HepG2 (cell line): Measurements from ENCODE around the gene PAXX. TPM values are rescaled to one million over a fixed set of nuclear protein-coding genes. Genes with fewer than 3 reads are reported as not detected.

Experiments used
- CBX5 ChIP-seq: sonication (generic); formaldehyde crosslinking; IDR thresholded peaks from 2 replicates; pipeline ENCODE4 v1.4.0; 2020; ENCODE audit warnings: missing genetic modification reagents, borderline replicate concordance
- CEBPG ChIP-seq: IDR thresholded peaks from 2 replicates; pipeline ENCODE4 v1.6.1; 2016
- GLI4 ChIP-seq: sonication (generic); formaldehyde crosslinking; IDR thresholded peaks from 2 replicates; pipeline ENCODE4 v1.5.1; 2020; ENCODE audit warnings: missing genetic modification reagents, mild to moderate bottlenecking, moderate library complexity, borderline replicate concordance
- KDM3A ChIP-seq: IDR thresholded peaks from 2 replicates; pipeline ENCODE4 v1.6.1; 2018; ENCODE audit warnings: low read depth, missing compliant biosample characterization
- KIAA2018 ChIP-seq: sonication (generic); formaldehyde crosslinking; IDR thresholded peaks from 2 replicates; pipeline ENCODE4 v1.5.0; 2020; ENCODE audit warnings: mild to moderate bottlenecking, missing genetic modification reagents, borderline replicate concordance
- LCORL ChIP-seq, 2 experiments: fragments of 450-650 bp in 1 of 2; sonication (generic) in 1 of 2; formaldehyde crosslinking in 1 of 2; IDR thresholded peaks; 2 replicates each; pipeline versions ENCODE4 v1.5.0 to v1.6.1; 2017 to 2020; ENCODE audit warnings: antibody characterized with exemption in 1 of 2, missing genetic modification reagents in 1 of 2
- SIX1 ChIP-seq: sonication (generic); formaldehyde crosslinking; IDR thresholded peaks from 2 replicates; pipeline ENCODE4 v1.4.0; 2020; ENCODE audit warnings: missing genetic modification reagents, borderline replicate concordance
- SMAD1 ChIP-seq: sonication (generic); formaldehyde crosslinking; IDR thresholded peaks from 2 replicates; pipeline ENCODE4 v1.4.0; 2020; ENCODE audit warnings: missing genetic modification reagents, low read depth, mild to moderate bottlenecking, borderline replicate concordance
- SOX6 ChIP-seq, 2 experiments: fragments of 450-650 bp in 1 of 2; sonication (generic) in 1 of 2; formaldehyde crosslinking in 1 of 2; IDR thresholded peaks; 2 replicates each; pipeline versions ENCODE4 v1.4.0 to v1.6.1; 2017 to 2020; ENCODE audit warnings: antibody characterized with exemption in 1 of 2, mild to moderate bottlenecking in 1 of 2, missing genetic modification reagents in 1 of 2
- TOE1 ChIP-seq: sonication (generic); formaldehyde crosslinking; IDR thresholded peaks from 2 replicates; pipeline ENCODE4 v1.4.0; 2020; ENCODE audit warnings: mild to moderate bottlenecking, missing genetic modification reagents
- ZFP91 ChIP-seq: sonication (generic); formaldehyde crosslinking; IDR thresholded peaks from 2 replicates; pipeline ENCODE4 v1.9.0; 2022; ENCODE audit warnings: missing genetic modification reagents, mild to moderate bottlenecking, borderline replicate concordance
- ZNF337 ChIP-seq: sonication (generic); formaldehyde crosslinking; IDR thresholded peaks from 2 replicates; pipeline ENCODE4 v1.5.1; 2020; ENCODE audit warnings: missing genetic modification reagents, low read depth, mild to moderate bottlenecking, borderline replicate concordance
- ZNF644 ChIP-seq: IDR thresholded peaks from 2 replicates; pipeline ENCODE4 v1.6.1; 2016; ENCODE audit warnings: low read depth
- ZNF703 ChIP-seq: sonication (generic); formaldehyde crosslinking; IDR thresholded peaks from 2 replicates; pipeline ENCODE4 v1.5.1; 2020; ENCODE audit warnings: missing genetic modification reagents, mild to moderate bottlenecking, moderate library complexity, borderline replicate concordance
- ZNF773 ChIP-seq: sonication (generic); formaldehyde crosslinking; IDR thresholded peaks from 2 replicates; pipeline ENCODE4 v1.4.0; 2020; ENCODE audit warnings: missing genetic modification reagents, borderline replicate concordance
- polyA plus RNA-seq, 8 experiments: library from polyadenylated mRNA; depleted of rRNA in 3 of 8; stranded (reverse) in 7 of 8; unstranded in 1 of 8; fragments of >200 nt; fragmentation: Illumina TruSeq in 4 of 8; extraction: Trizol in 4 of 8; gene quantifications; 2 replicates each; pipeline versions ENCODE4 v1.2.1 to v1.2.3, GENCODE V29; 2011 to 2016; ENCODE audit warnings: low read depth in 4 of 8, missing spikeins in 1 of 8, mixed read lengths in 1 of 8; ENCODE audit not compliant: insufficient read depth in 1 of 8
- total RNA-seq, 5 experiments: library from RNA; depleted of rRNA; stranded (reverse); fragments of >200 nt; fragmentation: Illumina TruSeq; extraction: Trizol; gene quantifications; 2 replicates each; pipeline ENCODE4 v1.2.3, GENCODE V29; 2016; ENCODE audit warnings: low read depth in 1 of 5
- TF ChIP-seq, protein P1 (sequence below): sonication (generic); formaldehyde crosslinking; IDR thresholded peaks from 2 replicates; pipeline ENCODE4 v1.4.0; 2020; ENCODE audit warnings: mild to moderate bottlenecking, missing genetic modification reagents
- TF ChIP-seq, protein P2 (sequence below): sonication (generic); formaldehyde crosslinking; IDR thresholded peaks from 2 replicates; pipeline ENCODE4 v1.5.1; 2020; ENCODE audit warnings: missing genetic modification reagents, mild to moderate bottlenecking, borderline replicate concordance

PAXX gene
- total and polyA plus RNA-seq, 2 of the 13 experiments (the other 11 are each of a cell fraction or from before 2014, with no cell fraction given), result 14.0 to 31.9 TPM

DNA sequence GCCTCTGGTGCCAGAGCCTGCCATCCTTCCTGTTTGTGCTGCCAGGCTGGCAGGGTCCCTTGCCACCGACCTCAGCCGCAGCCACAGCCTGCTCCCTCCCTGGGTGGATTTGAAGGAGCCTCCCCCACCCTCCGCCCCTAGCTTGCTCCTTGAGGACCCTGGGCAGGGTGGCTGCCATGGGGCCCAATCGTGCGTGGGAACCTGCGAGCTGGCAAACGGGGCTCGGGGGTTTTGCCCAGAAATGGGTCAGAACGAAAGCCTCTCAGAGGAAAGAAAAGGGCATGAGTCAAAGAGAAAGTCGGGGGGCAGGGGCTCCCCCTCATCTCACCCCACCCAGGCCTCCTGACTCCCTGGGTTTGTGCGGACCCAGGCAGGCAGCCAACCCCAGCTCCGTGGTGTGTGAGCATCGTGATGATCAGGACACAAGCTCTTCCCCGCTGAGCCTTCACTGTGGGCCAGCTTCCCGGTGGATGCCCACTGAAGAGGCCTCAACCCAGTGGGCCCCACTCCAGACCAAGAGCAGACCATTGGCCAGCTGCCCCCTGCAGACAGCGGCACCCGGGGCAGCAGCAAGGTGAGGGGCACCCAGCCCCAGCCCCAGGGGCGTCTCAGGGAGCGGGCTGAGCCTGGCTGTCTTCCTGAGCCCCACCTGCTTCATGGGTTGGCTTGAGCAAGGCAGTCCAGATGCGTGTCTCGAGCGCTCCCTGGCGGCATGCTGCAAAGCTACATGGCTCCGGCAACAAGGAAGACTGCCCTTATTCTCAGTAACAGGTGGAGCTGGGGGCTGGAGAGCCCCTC, 42.7 kb downstream of the PAXX start (continued):
- TF ChIP-seq ZFP91 (CRISPR knock-in tag) (peak; percentile 61), LCORL (IDR thresholded peaks at IDR 0.05) (no peak), LCORL (CRISPR knock-in tag; IDR thresholded peaks at IDR 0.05) (0 out of 2 replicates have a peak, but pooled peaks have one; percentile 45), TOE1 (CRISPR knock-in tag) (no peak), ZNF337 (no peak), ZNF773 (CRISPR knock-in tag) (no peak), SOX6 (IDR thresholded peaks at IDR 0.05) (no peak), SOX6 (CRISPR knock-in tag; IDR thresholded peaks at IDR 0.05) (0 out of 2 replicates have a peak, but pooled peaks have one; percentile 22), SMAD1 (no peak), ZNF644 (no peak), GLI4 (CRISPR knock-in tag) (0 out of 2 replicates have a peak, but pooled peaks have one; percentile 42), KDM3A (0 out of 2 replicates have a peak, but pooled peaks have one; percentile 45), CEBPG (0 out of 2 replicates have a peak, but pooled peaks have one; percentile 27), ZNF703 (CRISPR knock-in tag) (no peak), SIX1 (CRISPR knock-in tag) (no peak), CBX5 (no peak), KIAA2018 (no peak)
- TF ChIP-seq, protein P1, sequence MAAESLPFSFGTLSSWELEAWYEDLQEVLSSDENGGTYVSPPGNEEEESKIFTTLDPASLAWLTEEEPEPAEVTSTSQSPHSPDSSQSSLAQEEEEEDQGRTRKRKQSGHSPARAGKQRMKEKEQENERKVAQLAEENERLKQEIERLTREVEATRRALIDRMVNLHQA (CRISPR knock-in tag), result no peak
- TF ChIP-seq, protein P2, sequence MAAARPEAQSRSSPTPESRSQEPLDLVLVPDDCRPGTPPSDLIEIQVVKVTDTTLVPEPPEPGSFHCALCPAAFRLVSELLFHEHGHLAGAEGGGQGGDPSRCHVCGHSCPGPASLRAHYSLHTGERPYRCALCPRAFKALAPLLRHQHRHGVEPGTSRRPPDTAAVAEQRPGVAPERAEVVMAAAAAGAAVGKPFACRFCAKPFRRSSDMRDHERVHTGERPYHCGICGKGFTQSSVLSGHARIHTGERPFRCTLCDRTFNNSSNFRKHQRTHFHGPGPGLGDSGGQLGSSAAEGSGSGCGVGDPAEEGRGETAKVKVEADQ (CRISPR knock-in tag), result no peak
